BLaER1 treated with 17β-estradiol and CSF1 and Interleukin-3, amounts not matched to agents 10 nM and 100 nM (cell line): ENCODE results near the gene BHMT.

Experiments used
- H3K27ac ChIP-seq, 11 experiments: shearing (Covaris generic); formaldehyde crosslinking; 2 replicates each; pipeline ENCODE4 v1.8.1; 2022
- H3K27me3 ChIP-seq, 11 experiments: shearing (Covaris generic); formaldehyde crosslinking; 2 replicates each; pipeline ENCODE4 v1.8.1; 2022
- H3K36me3 ChIP-seq, 11 experiments: shearing (Covaris generic); formaldehyde crosslinking; 2 replicates each; pipeline ENCODE4 v1.8.1; 2022
- H3K4me1 ChIP-seq, 10 experiments: shearing (Covaris generic); formaldehyde crosslinking; 2 replicates each; pipeline ENCODE4 v1.8.1; 2022
- H3K4me2 ChIP-seq, 11 experiments: shearing (Covaris generic); formaldehyde crosslinking; 2 replicates each; pipeline ENCODE4 v1.8.1; 2022
- H3K4me3 ChIP-seq, 10 experiments: shearing (Covaris generic); formaldehyde crosslinking; 2 replicates each; pipeline ENCODE4 v1.8.1; 2022
- H3K9ac ChIP-seq, 11 experiments: shearing (Covaris generic); formaldehyde crosslinking; 2 replicates each; pipeline ENCODE4 v1.8.1; 2022
- H3K9me3 ChIP-seq, 11 experiments: shearing (Covaris generic); formaldehyde crosslinking; replicated peaks in 1 of 11; 2 replicates each; pipeline ENCODE4 v1.8.1; 2022
- H4K20me1 ChIP-seq, 11 experiments: shearing (Covaris generic); formaldehyde crosslinking; 2 replicates each; pipeline ENCODE4 v1.8.1; 2022
- Cebpa-rat ChIP-seq, 11 experiments: shearing (Covaris generic); IDR thresholded peaks; 2 replicates each; pipeline ENCODE4 v1.8.1; 2022

Gene BHMT

GRCh38 chr5:79133121-79133656, 21.6 kb downstream of the BHMT start:
- Histone ChIP-seq H3K27me3 (no peaks in the 10 kb centered on the region), H4K20me1 (no peaks in the 10 kb centered on the region), H3K9me3 (no peaks in the 10 kb centered on the region), H3K36me3 (no peaks in the 10 kb centered on the region), H3K27ac (no peak overlapping the region), H3K4me2 (peak overlapping the region in 10 of 11 experiments; percentile 10 to 83 (median 50); a peak in 16 of 22 replicates), H3K4me1 (peaks cover 0 to 12% (median 11%) of the 10 kb centered on the region in 10 experiments; a peak in 15 of 20 replicates), H3K4me3 (no peak overlapping the region), H3K9ac (0 out of 22 replicates have a peak overlapping the region, but pooled peaks of 2 of the 11 experiments have one; percentile 4)
- no peak for TF ChIP-seq Cebpa-rat (IDR thresholded peaks at IDR 0.05)

- H3K4me1 ChIP-seq = peaks cover 0 to 12% (median 11%) of the 10 kb centered on the region in 10 experiments; a peak in 15 of 20 replicates
- no peaks in the 10 kb centered on the region for H3K36me3 ChIP-seq
- H3K27me3 ChIP-seq = no peaks in the 10 kb centered on the region
- H3K4me2 ChIP-seq = peak overlapping the region; percentile 10 to 83 (median 47); a peak in 18 of 22 replicates
- H3K27ac ChIP-seq = peak overlapping the region in 1 of 11 experiments; percentile 33; a peak in 2 of 22 replicates
- H4K20me1 ChIP-seq = no peaks in the 10 kb centered on the region
- H3K9ac ChIP-seq = 0 out of 22 replicates have a peak overlapping the region, but pooled peaks of 2 of the 11 experiments have one; percentile 4
- no peak for TF ChIP-seq Cebpa-rat (IDR thresholded peaks at IDR 0.05)
- H3K4me3 ChIP-seq = no peak overlapping the region; a peak in 1 of 20 replicates
- no peaks in the 10 kb centered on the region for H3K9me3 ChIP-seq
Measured at GRCh38 chr5:79133657-79134451, 22.2 kb downstream of the BHMT start.

DNA sequence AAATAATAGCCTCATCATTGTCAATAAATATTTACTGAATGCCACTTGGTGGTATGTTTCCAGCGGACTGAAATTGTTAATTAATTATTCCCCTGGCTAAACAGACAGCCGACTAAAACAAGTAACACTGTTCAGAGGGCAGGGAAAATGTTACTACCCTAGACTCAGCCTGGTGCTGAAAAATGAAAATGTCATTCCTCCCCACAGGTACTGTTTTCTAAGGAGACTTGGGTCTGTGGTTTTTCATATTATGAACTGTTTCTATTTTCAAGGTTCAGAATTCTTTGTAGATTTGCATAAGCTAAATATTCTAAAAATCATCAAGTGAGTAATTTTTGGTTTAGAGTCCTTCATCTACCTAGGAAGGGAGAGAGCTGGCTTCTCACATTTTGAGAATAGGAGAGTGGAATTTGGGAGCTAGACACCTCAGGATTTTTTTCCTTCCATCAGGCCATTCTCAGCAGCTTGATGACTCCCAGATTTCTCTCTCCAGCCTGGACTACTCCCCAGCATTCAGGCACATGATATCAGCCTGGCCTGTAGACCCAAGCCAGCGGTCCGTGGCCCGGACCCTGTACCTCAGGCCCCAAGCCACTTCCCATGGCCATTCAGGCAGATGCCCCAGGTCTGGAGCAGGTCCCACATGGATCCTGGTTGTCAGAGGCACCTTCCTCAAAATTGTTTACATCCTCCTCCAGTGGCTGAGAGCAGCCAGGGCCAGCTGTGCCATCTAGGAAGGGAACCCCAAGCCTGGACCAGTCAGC, 24.4 kb downstream of the BHMT start:
- Histone ChIP-seq H3K4me3 (no peak overlapping the region), H3K27ac (no peak overlapping the region), H3K36me3 (no peaks in the 10 kb centered on the region), H4K20me1 (no peaks in the 10 kb centered on the region), H3K27me3 (no peaks in the 10 kb centered on the region), H3K4me1 (peaks cover 0 to 12% (median 11%) of the 10 kb centered on the region in 10 experiments; a peak in 15 of 20 replicates), H3K9me3 (peaks cover 0 to 8% (median 5%) of the 10 kb centered on the region in 11 experiments; a peak in 7 of 22 replicates), H3K4me2 (no peak overlapping the region), H3K9ac (no peak overlapping the region)
- no peak for TF ChIP-seq Cebpa-rat (IDR thresholded peaks at IDR 0.05)

DNA sequence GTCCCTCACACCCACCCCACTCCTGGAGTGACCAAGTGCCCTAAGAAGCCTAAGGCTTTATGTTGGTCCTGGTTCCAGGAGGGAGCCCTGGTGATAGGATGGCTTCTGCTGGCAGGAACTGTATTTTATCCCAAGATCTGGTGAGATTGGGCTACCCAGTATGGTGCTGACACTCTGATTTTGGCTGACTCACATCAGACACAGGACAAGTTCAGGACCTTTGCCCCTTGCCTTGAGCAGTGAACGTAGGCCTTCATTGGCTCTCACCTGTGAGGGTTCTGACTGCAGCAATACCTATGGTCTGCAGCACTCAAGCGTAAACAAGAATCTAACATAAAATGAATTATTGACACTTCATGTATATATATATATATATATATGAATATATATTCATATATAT, 25.0 kb downstream of the BHMT start:
- no peaks in the 10 kb centered on the region for H4K20me1 ChIP-seq
- H3K36me3 ChIP-seq = no peaks in the 10 kb centered on the region
- H3K9me3 ChIP-seq = peaks cover 0 to 11% (median 5%) of the 10 kb centered on the region in 11 experiments; a peak in 7 of 22 replicates
- H3K4me3 ChIP-seq = no peak overlapping the region
- no peak overlapping the region for H3K27ac ChIP-seq
- peaks cover 0 to 12% (median 11%) of the 10 kb centered on the region in 10 experiments; a peak in 15 of 20 replicates for H3K4me1 ChIP-seq
- H3K9ac ChIP-seq = no peak overlapping the region
- no peak for TF ChIP-seq Cebpa-rat (IDR thresholded peaks at IDR 0.05)
- no peak overlapping the region for H3K4me2 ChIP-seq
- no peaks in the 10 kb centered on the region for H3K27me3 ChIP-seq

DNA sequence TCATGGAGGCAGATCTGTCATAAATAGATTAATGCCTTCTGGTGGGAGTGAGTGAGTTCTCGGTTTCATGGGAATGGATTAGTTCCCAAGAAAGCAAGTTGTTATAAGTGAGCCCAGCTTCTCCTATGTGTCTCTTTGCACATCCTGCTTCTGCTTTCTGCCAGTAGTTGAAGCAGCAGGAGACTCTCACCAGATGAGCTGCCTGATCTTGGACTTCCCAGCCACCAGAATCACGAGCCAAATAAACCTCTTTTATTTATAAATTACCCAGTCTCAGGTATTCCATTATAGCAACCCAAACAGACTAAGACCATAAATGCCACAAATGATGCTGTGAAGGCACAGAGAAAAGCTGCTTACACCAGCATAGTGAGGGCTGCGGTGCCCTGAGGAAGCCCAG, 28.9 kb downstream of the BHMT start:
- Histone ChIP-seq H3K4me3 (no peak overlapping the region), H3K27me3 (no peaks in the 10 kb centered on the region), H3K9me3 (peaks cover 0 to 11% (median 5%) of the 10 kb centered on the region in 11 experiments; a peak in 7 of 22 replicates), H3K9ac (no peak overlapping the region), H3K36me3 (no peaks in the 10 kb centered on the region), H3K4me1 (peaks cover 0 to 1% (median 0%) of the 10 kb centered on the region in 10 experiments; a peak in 2 of 20 replicates), H4K20me1 (no peaks in the 10 kb centered on the region), H3K27ac (no peak overlapping the region), H3K4me2 (no peak overlapping the region)
- TF ChIP-seq Cebpa-rat (IDR thresholded peaks at IDR 0.05) = no peak

- Histone ChIP-seq H3K27ac (no peak overlapping the region), H3K9me3 (peaks cover 0 to 11% (median 5%) of the 10 kb centered on the region in 11 experiments; a peak in 7 of 22 replicates), H4K20me1 (no peaks in the 10 kb centered on the region), H3K27me3 (no peaks in the 10 kb centered on the region), H3K4me1 (peaks cover 0 to 13% (median 0%) of the 10 kb centered on the region in 10 experiments; a peak in 2 of 20 replicates), H3K4me2 (no peak overlapping the region), H3K9ac (no peak overlapping the region), H3K4me3 (no peak overlapping the region), H3K36me3 (no peaks in the 10 kb centered on the region)
- TF ChIP-seq Cebpa-rat (IDR thresholded peaks at IDR 0.05) = no peak
Measured at GRCh38 chr5:79143684-79144379, 32.2 kb downstream of the BHMT start.

DNA sequence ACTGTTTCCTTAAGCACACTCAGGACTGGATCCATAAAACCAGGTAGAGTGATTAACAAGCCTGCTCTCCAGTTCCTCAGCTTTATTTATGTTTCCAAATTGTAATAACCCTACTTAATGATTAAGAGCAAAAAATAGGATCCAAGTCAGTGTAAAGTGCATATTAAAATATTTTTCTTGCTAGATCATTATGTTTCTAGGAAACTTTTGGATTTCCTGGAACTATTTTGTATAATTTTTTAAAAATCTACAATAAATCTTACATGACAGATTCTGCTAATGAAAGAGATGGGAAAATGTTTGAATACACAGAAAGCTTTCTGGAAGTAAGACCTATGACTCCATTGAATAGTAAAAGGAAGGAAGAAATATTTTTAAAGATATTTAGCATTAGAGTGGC, 35.5 kb downstream of the BHMT start:
- Histone ChIP-seq H3K9ac (no peak overlapping the region), H3K4me1 (peaks cover 0 to 13% (median 0%) of the 10 kb centered on the region in 10 experiments; a peak in 2 of 20 replicates), H3K4me3 (no peak overlapping the region), H3K36me3 (no peaks in the 10 kb centered on the region), H3K27me3 (no peaks in the 10 kb centered on the region), H3K4me2 (no peak overlapping the region), H4K20me1 (no peaks in the 10 kb centered on the region), H3K9me3 (no peaks in the 10 kb centered on the region), H3K27ac (no peak overlapping the region)
- no peak for TF ChIP-seq Cebpa-rat (IDR thresholded peaks at IDR 0.05)

- Histone ChIP-seq H3K4me3 (no peak overlapping the region), H3K27me3 (no peaks in the 10 kb centered on the region), H3K9ac (no peak overlapping the region), H3K4me2 (no peak overlapping the region), H3K36me3 (no peaks in the 10 kb centered on the region), H3K4me1 (peaks cover 0 to 13% (median 0%) of the 10 kb centered on the region in 10 experiments; a peak in 2 of 20 replicates), H4K20me1 (no peaks in the 10 kb centered on the region), H3K27ac (no peak overlapping the region), H3K9me3 (no peaks in the 10 kb centered on the region)
- no peak for TF ChIP-seq Cebpa-rat (IDR thresholded peaks at IDR 0.05)
Measured at GRCh38 chr5:79149433-79149832, 37.8 kb downstream of the BHMT start.
